H1 (cell line): ENCODE results near the gene CIROP. TPM values are rescaled to one million over a fixed set of nuclear protein-coding genes. Genes with fewer than 3 reads are reported as not detected.

Source experiments
- CTCF ChIA-PET: fragments of 300-600 bp; sonication (Branson Sonifier 250); formaldehyde crosslinking; loops from one replicate; lab custom pipeline; 2021; ENCODE audit not compliant: partially characterized antibody; lab: Charles Lee
- POLR2A ChIA-PET: fragments of 300-600 bp; sonication (Branson Sonifier 250); formaldehyde crosslinking; loops from one replicate; lab custom pipeline; 2021; ENCODE audit warnings: inconsistent platforms; ENCODE audit not compliant: partially characterized antibody; lab: Charles Lee
- DNase-seq, 2 experiments: peaks; one replicate each; pipeline versions ENCODE4 v3.0.0 to v3.0.0-alpha.2; 2010 to 2022; ENCODE audit warnings: low spot score in 2 of 2, low read depth in 1 of 2, mixed read lengths in 1 of 2
- FAIRE-seq: peaks from 2 replicates; lab custom pipeline; 2011; peaks lifted over from hg19 to GRCh38; lab: Jason Lieb, UNC
- H2AFZ ChIP-seq: 2 replicates; pipeline ENCODE4 v1.8.1; 2012; ENCODE audit warnings: low read length, inconsistent platforms
- H2AK5ac ChIP-seq: 2 replicates; pipeline ENCODE4 v1.6.1; 2013; ENCODE audit warnings: low read depth, low read length
- H2BK120ac ChIP-seq: replicated peaks from 2 replicates; pipeline ENCODE3; 2013; ENCODE audit warnings: low read depth, low read length, inconsistent platforms
- H2BK12ac ChIP-seq: 2 replicates; pipeline ENCODE4 v1.6.1; 2013; ENCODE audit warnings: low read depth, low read length
- H2BK15ac ChIP-seq: 2 replicates; pipeline ENCODE4 v1.6.1; 2013; ENCODE audit warnings: low read length
- H2BK20ac ChIP-seq: 2 replicates; pipeline ENCODE4 v1.6.1; 2013; ENCODE audit warnings: low read length
- H2BK5ac ChIP-seq: 2 replicates; pipeline ENCODE4 v1.6.1; 2013; ENCODE audit warnings: low read depth, low read length
- H3K14ac ChIP-seq: 2 replicates; pipeline ENCODE4 v1.6.1; 2013; ENCODE audit warnings: inconsistent platforms; ENCODE audit not compliant: insufficient read length
- H3K18ac ChIP-seq: 2 replicates; pipeline ENCODE4 v1.6.1; 2013; ENCODE audit warnings: low read length; ENCODE audit errors: extremely low read depth
- H3K23ac ChIP-seq: 2 replicates; pipeline ENCODE4 v1.6.1; 2013; ENCODE audit warnings: inconsistent platforms; ENCODE audit not compliant: insufficient read length
- H3K23me2 ChIP-seq: 2 replicates; pipeline ENCODE4 v1.6.1; 2013; ENCODE audit warnings: low read depth, low read length
- H3K27ac ChIP-seq: 2 replicates; pipeline ENCODE4 v1.6.1; 2011; ENCODE audit warnings: low read depth, low read length, inconsistent platforms
- H3K27me3 ChIP-seq, 4 experiments: replicated peaks in 1 of 4; 1 replicate in 1 of 4; 2 replicates in 3 of 4; pipeline versions ENCODE4 v1.6.1 to v1.8.1; 2011 to 2013; ENCODE audit warnings: low read length in 3 of 4, mild to moderate bottlenecking in 3 of 4, inconsistent platforms in 2 of 4, mixed read lengths in 2 of 4, moderate library complexity in 1 of 4; ENCODE audit not compliant: control insufficient read depth in 3 of 4, insufficient read depth in 3 of 4; ENCODE audit errors: extremely low read depth in 1 of 4
- H3K36me3 ChIP-seq, 4 experiments: 2 replicates each; pipeline versions ENCODE4 v1.6.1 to v1.8.1; 2011 to 2013; ENCODE audit warnings: mild to moderate bottlenecking in 4 of 4, low read length in 3 of 4, moderate library complexity in 2 of 4, control low read depth in 1 of 4, inconsistent platforms in 1 of 4; ENCODE audit not compliant: insufficient read depth in 4 of 4, control insufficient read depth in 2 of 4
- H3K4ac ChIP-seq: replicated peaks from 2 replicates; pipeline ENCODE3; 2013; ENCODE audit warnings: low read length, low read depth, mixed read lengths, inconsistent platforms; ENCODE audit not compliant: insufficient read length
- H3K4me1 ChIP-seq, 4 experiments: replicated peaks in 1 of 4; 1 replicate in 1 of 4; 2 replicates in 3 of 4; pipeline versions ENCODE4 v1.6.1 to v1.8.1; 2011 to 2013; ENCODE audit warnings: low read length in 3 of 4, inconsistent platforms in 2 of 4, mixed read lengths in 1 of 4; ENCODE audit not compliant: insufficient read depth in 4 of 4, control insufficient read depth in 3 of 4
- H3K4me2 ChIP-seq, 2 experiments: 2 replicates each; pipeline versions ENCODE4 v1.6.1 to v1.8.1; 2011 to 2013; ENCODE audit warnings: low read depth in 2 of 2, low read length in 2 of 2, control low read depth in 1 of 2, inconsistent platforms in 1 of 2, mild to moderate bottlenecking in 1 of 2; ENCODE audit not compliant: insufficient read depth in 1 of 2
- H3K4me3 ChIP-seq, 4 experiments: fragments of 200-600, 300-600 bp in 1 of 4; sonication (generic), shearing (Covaris generic), sonication (Bioruptor Twin) in 1 of 4; 2 replicates each; pipeline versions ENCODE4 v1.5.1 to v1.8.1; 2011 to 2016; ENCODE audit warnings: low read length in 4 of 4, low read depth in 3 of 4, control low read depth in 2 of 4, inconsistent platforms in 2 of 4, mild to moderate bottlenecking in 2 of 4, mixed read lengths in 1 of 4, moderate library complexity in 1 of 4; ENCODE audit not compliant: insufficient read depth in 2 of 4; ENCODE audit errors: extremely low read depth in 1 of 4
- H3K56ac ChIP-seq: replicated peaks from 2 replicates; pipeline ENCODE3; 2013; ENCODE audit warnings: low read depth, mild to moderate bottlenecking, mixed read lengths, low read length, inconsistent platforms; ENCODE audit not compliant: insufficient read length
- H3K79me1 ChIP-seq: 2 replicates; pipeline ENCODE4 v1.6.1; 2013; ENCODE audit warnings: low read depth, low read length, control low read depth
- H3K79me2 ChIP-seq, 2 experiments: 2 replicates each; pipeline versions ENCODE4 v1.6.1 to v1.8.1; 2012 to 2013; ENCODE audit warnings: low read length in 2 of 2, mild to moderate bottlenecking in 2 of 2, inconsistent platforms in 1 of 2; ENCODE audit not compliant: insufficient read depth in 2 of 2, control insufficient read depth in 1 of 2
- H3K9ac ChIP-seq, 4 experiments: replicated peaks in 1 of 4; 1 replicate in 1 of 4; 2 replicates in 3 of 4; pipeline versions ENCODE4 v1.6.1 to v1.8.1; 2011 to 2013; ENCODE audit warnings: low read depth in 3 of 4, low read length in 3 of 4, control low read depth in 2 of 4, mild to moderate bottlenecking in 2 of 4, moderate library complexity in 2 of 4, inconsistent platforms in 1 of 4; ENCODE audit errors: extremely low read depth in 1 of 4
- H3K9me3 ChIP-seq, 2 experiments: 2 replicates each; pipeline versions ENCODE4 v1.6.1 to v1.8.1; 2012 to 2013; ENCODE audit warnings: mild to moderate bottlenecking in 2 of 2, moderate library complexity in 2 of 2, control low read depth in 1 of 2, inconsistent platforms in 1 of 2, low read depth in 1 of 2, low read length in 1 of 2, mixed read lengths in 1 of 2; ENCODE audit not compliant: insufficient read depth in 2 of 2
- H4K20me1 ChIP-seq, 2 experiments: replicated peaks in 1 of 2; 2 replicates each; pipeline versions ENCODE3 to v1.8.1; 2011 to 2013; ENCODE audit warnings: inconsistent platforms in 2 of 2, low read length in 2 of 2, mild to moderate bottlenecking in 1 of 2; ENCODE audit not compliant: insufficient read depth in 2 of 2, control insufficient read depth in 1 of 2
- H4K5ac ChIP-seq: 2 replicates; pipeline ENCODE4 v1.6.1; 2013; ENCODE audit warnings: low read length, low read depth, mixed read lengths, inconsistent platforms; ENCODE audit not compliant: insufficient read length
- H4K8ac ChIP-seq: 2 replicates; pipeline ENCODE4 v1.8.0; 2013; ENCODE audit warnings: mild to moderate bottlenecking, moderate library complexity, low read length, inconsistent platforms; ENCODE audit not compliant: insufficient read depth; ENCODE audit errors: extremely low read depth
- H4K91ac ChIP-seq: replicated peaks from 2 replicates; pipeline ENCODE3; 2013; ENCODE audit warnings: low read length, mixed read lengths, inconsistent platforms; ENCODE audit not compliant: insufficient read length
- CBX8 ChIP-seq: fragments of 300-800, 300-1000 bp; sonication (generic); IDR thresholded peaks from 2 replicates; pipeline ENCODE4 v1.7.1; 2016; ENCODE audit warnings: low read depth, low read length, borderline replicate concordance
- CHD1 ChIP-seq: IDR thresholded peaks from 2 replicates; pipeline ENCODE4 v1.6.1; 2012; ENCODE audit warnings: low read depth, low read length, improper control_type of control experiment
- CHD2 ChIP-seq: IDR thresholded peaks from 2 replicates; pipeline ENCODE4 v1.6.1; 2012; ENCODE audit warnings: low read length, improper control_type of control experiment
- CTCF ChIP-seq, 3 experiments: IDR thresholded peaks; 1 replicate in 2 of 3; 2 replicates in 1 of 3; pipeline versions ENCODE4 v1.5.1 to v1.6.1; 2011; ENCODE audit warnings: low read length in 3 of 3, mild to moderate bottlenecking in 3 of 3, inconsistent platforms in 2 of 3, low read depth in 1 of 3, moderate library complexity in 1 of 3; ENCODE audit not compliant: insufficient read depth in 1 of 3; ENCODE audit errors: control extremely low read depth in 1 of 3
- HDAC6 ChIP-seq: IDR thresholded peaks from one replicate; pipeline ENCODE4 v1.7.1; 2012; ENCODE audit warnings: low read depth, mild to moderate bottlenecking, inconsistent platforms, low read length, moderate library complexity
- SP2 ChIP-seq: IDR thresholded peaks from 2 replicates; pipeline ENCODE4 v1.6.1; 2012; ENCODE audit warnings: mild to moderate bottlenecking, low read length, inconsistent platforms
- SP4 ChIP-seq: IDR thresholded peaks from 2 replicates; pipeline ENCODE4 v1.6.1; 2012; ENCODE audit warnings: low read length, inconsistent platforms
- SUZ12 ChIP-seq: fragments of 200-600 bp; sonication (generic); IDR thresholded peaks from 2 replicates; pipeline ENCODE4 v1.6.1; 2012; ENCODE audit warnings: mild to moderate bottlenecking, inconsistent platforms, low read length, moderate library complexity, mixed read lengths
- WGBS, 2 experiments: shearing (Covaris generic) in 1 of 2; methylation state at CpG; one replicate each; pipeline versions ENCODE4 v1.1.6 to v1.1.7; 2013 to 2015; ENCODE audit warnings: low lambda C conversion rate in 2 of 2, mixed read lengths in 2 of 2, inconsistent platforms in 1 of 2, low coverage in 1 of 2, missing lambda C conversion rate in 1 of 2; ENCODE audit not compliant: insufficient replicate concordance in 2 of 2, insufficient coverage in 1 of 2, insufficient read length in 1 of 2; ENCODE audit errors: extremely low coverage in 1 of 2, missing lambda C conversion rate in 1 of 2; 5-methylcytosine and 5-hydroxymethylcytosine counted together
- polyA plus RNA-seq, 7 experiments: library from polyadenylated mRNA; depleted of rRNA in 3 of 7; stranded (reverse) in 5 of 7; unstranded in 2 of 7; fragments of >200 nt in 5 of 7; fragments of 200-250 nt in 2 of 7; gene quantifications; 1 replicate in 5 of 7; 2 replicates in 1 of 7; 4 replicates in 1 of 7; pipeline versions ENCODE4 v1.2.1 to v1.2.3, GENCODE V29; 2011 to 2013; ENCODE audit warnings: missing spikeins in 2 of 7, mixed read lengths in 2 of 7
- total RNA-seq: library from RNA; stranded (reverse); fragmentation: NEBNext Ultra II Directional; extraction: Animal tissue kit (Norgen Biotek cat#: 25700); gene quantifications from 2 replicates; pipeline ENCODE4 v1.2.1, GENCODE V29; 2021
- TF ChIP-seq, protein P1 (sequence below): IDR thresholded peaks from 2 replicates; pipeline ENCODE4 v1.6.1; 2012; ENCODE audit warnings: inconsistent platforms

CIROP gene
- total and polyA plus RNA-seq, 2 of the 8 experiments (the other 6 are each of a cell fraction or from before 2014, with no cell fraction given): 0.06 TPM; not detected in 1

- ChIA-PET CTCF (interaction anchor here (0.6 to 4.6 kb wide), 12 partner anchors 12 to 164 kb away, joined by 3 to 56 read pairs (median 4); no protein-coding TSS in a partner anchor), POLR2A (interaction anchor here (0.6 to 2.5 kb wide), 16 partner anchors 8 to 232 kb away, joined by 3 to 14 read pairs (median 3); partner anchors contain the start of genes CIROP, PABPN1 and SLC7A8)
- Histone ChIP-seq H2BK15ac (no peak overlapping the region), H3K4ac (no peak overlapping the region), H4K5ac (no peak overlapping the region), H2BK120ac (no peak overlapping the region), H2BK5ac (no peak overlapping the region), H3K79me2 (peaks cover 16 to 50% of the 10 kb centered on the region in 2 experiments), H4K91ac (no peak overlapping the region), H3K9me3 (no peaks in the 10 kb centered on the region), H3K14ac (no peak overlapping the region), H3K56ac (no peak overlapping the region), H3K4me2 (no peak overlapping the region), H3K23me2 (peaks cover 5% of the 10 kb centered on the region; the same call in 1 of the 2 replicates), H3K18ac (no peak overlapping the region), H2AK5ac (no peak overlapping the region), H2BK12ac (no peak overlapping the region), H4K20me1 (peaks cover 6 to 9% of the 10 kb centered on the region in 2 experiments), H3K27me3 (no peaks in the 10 kb centered on the region), H3K9ac (no peak overlapping the region), H2AFZ (no peak overlapping the region), H3K79me1 (peaks cover 4% of the 10 kb centered on the region; the same call in 1 of the 2 replicates), H4K8ac (no peak overlapping the region), H3K4me1 (no peaks in the 10 kb centered on the region; a peak in 2 of 7 replicates), H2BK20ac (no peak overlapping the region), H3K36me3 (peaks cover 26 to 63% (median 46%) of the 10 kb centered on the region in 4 experiments), H3K27ac (no peak overlapping the region), H3K23ac (no peak overlapping the region), H3K4me3 (no peak overlapping the region)
- DNase-seq (no peak), FAIRE-seq (no peak)
- WGBS, 2 experiments: 92% methylated on average over 10 of the region's 12 CpGs; no CpG with 5 or more reads in 1 of the 2 experiments
- no peak for TF ChIP-seq CHD1
- TF ChIP-seq CHD2: no peak
- TF ChIP-seq SP4: no peak
- TF ChIP-seq, protein P1, sequence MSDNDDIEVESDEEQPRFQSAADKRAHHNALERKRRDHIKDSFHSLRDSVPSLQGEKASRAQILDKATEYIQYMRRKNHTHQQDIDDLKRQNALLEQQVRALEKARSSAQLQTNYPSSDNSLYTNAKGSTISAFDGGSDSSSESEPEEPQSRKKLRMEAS: no peak
- no peak for TF ChIP-seq SUZ12
- TF ChIP-seq CTCF (IDR thresholded peaks at IDR 0.05; ENCODE audit: control extremely low read depth in 1 of 3, insufficient read depth in 1 of 3, low read depth in 1 of 3, low read length in 3 of 3): no peak
- TF ChIP-seq CBX8: no peak
- no peak for TF ChIP-seq SP2
- no peak for TF ChIP-seq HDAC6
These were observed 13.2 kb downstream of the CIROP start for GRCh38 chr14:23091294-23092225.
